ENCODE data around the gene VIT. TPM values are rescaled to one million over a fixed set of nuclear protein-coding genes. Genes with fewer than 3 reads are reported as not detected.

The VIT gene
- total RNA-seq, 5 donors from 2014 or later (not counting 1 experiment from before 2014, with no cell fraction given) = 0.14 TPM; not detected in 4

DNA sequence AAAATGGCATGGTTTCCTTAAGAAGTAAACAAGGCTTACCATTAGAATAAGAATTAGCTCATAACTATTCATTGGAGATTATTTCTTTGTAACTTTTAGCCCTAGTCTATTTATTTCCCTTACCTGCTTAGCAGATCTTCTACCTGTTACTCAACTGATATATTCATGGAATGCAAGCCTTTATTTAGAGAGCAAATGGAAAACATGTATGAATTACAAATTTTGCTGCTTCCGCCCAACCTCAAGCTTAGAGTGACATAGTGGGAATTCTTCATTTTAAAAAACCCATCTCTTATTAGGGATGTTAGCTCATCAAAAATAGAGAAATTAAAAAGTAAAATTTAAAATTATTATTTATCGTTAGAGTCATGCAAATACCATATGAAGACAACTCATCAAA lies 158.9 kb downstream of the VIT start:
- Mint-ChIP-seq H3K27me3 (no peaks in the 10 kb centered on the region), H3K4me3 (no peak overlapping the region), H3K36me3 (peaks cover 62% of the 10 kb centered on the region), H3K4me1 (peaks cover 0 to 11% (median 0%) of the 10 kb centered on the region in 3 donors), H3K9me3 (no peaks in the 10 kb centered on the region), H3K27ac (no peak overlapping the region)
- Histone ChIP-seq H3K36me3 (ENCODE audit: control insufficient read depth in 2 of 2, extremely low read depth in 1 of 2, insufficient read depth in 1 of 2, low read length in 1 of 2) (peaks cover 0 to 33% of the 10 kb centered on the region in 2 donors), H3K4me3 (ENCODE audit: control insufficient read depth in 1 of 2, extremely low read depth in 1 of 2, low read length in 1 of 2) (no peak overlapping the region), H3K27me3 (replicated peaks in 1 of 2; ENCODE audit: control insufficient read depth in 2 of 2, extremely low read depth in 1 of 2, insufficient read depth in 2 of 2, low read length in 1 of 2) (no peaks in the 10 kb centered on the region), H3K4me1 (ENCODE audit: control insufficient read depth in 1 of 2, extremely low read depth in 1 of 2, insufficient read depth in 2 of 2, low read length in 2 of 2) (no peaks in the 10 kb centered on the region), H3K27ac (ENCODE audit: low read length) (no peak overlapping the region), H3K9me3 (no peaks in the 10 kb centered on the region)
- no peak for ATAC-seq (replicated peaks in 1 of 4)
- ChIA-PET POLR2A (interaction anchor here in 1 of 2 donors (0.6 kb wide), 1 partner anchor 309 kb away, joined by 3 read pairs; no protein-coding TSS in a partner anchor), CTCF (interaction anchor here in 1 of 2 donors (1.5 kb wide), 1 partner anchor 17 kb away, joined by 3 read pairs; no protein-coding TSS in a partner anchor)
- no CpG with 5 or more reads among the region's 2 CpGs for WGBS (ENCODE audit: insufficient coverage)
- no peak for DNase-seq

DNA sequence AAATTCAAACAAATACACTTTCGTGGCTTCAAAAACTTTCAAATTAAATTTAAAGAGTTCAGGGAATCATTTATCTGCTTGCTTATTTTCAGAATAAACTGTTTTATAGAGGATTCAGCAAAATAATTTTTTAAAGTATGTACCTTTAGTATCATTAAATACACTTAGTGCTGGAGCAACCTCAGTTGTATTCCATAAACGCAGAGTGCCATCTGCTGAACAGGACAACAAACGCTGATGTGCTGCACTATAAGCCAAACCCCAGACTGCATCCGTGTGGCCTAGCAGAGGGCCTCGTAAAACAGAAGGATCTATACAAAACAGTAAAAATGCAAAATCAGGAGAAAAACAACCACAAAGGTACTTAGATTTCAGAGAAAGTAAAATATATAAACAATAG lies 161.2 kb downstream of the VIT start:
- no peak overlapping the region for H3K4me3 ChIP-seq (ENCODE audit: control insufficient read depth in 1 of 2, extremely low read depth in 1 of 2, low read length in 1 of 2)
- H3K4me3 Mint-ChIP-seq = no peak overlapping the region
- H3K4me1 Mint-ChIP-seq = peaks cover 0 to 11% (median 0%) of the 10 kb centered on the region in 3 donors
- no peaks in the 10 kb centered on the region for H3K27me3 ChIP-seq (replicated peaks in 1 of 2; ENCODE audit: control insufficient read depth in 2 of 2, extremely low read depth in 1 of 2, insufficient read depth in 2 of 2, low read length in 1 of 2)
- no peaks in the 10 kb centered on the region for H3K9me3 ChIP-seq
- H3K36me3 Mint-ChIP-seq = peaks cover 62% of the 10 kb centered on the region
- DNase-seq (no peak), ATAC-seq (replicated peaks in 1 of 4) (no peak)
- peaks cover 0 to 4% (median 0%) of the 10 kb centered on the region in 3 donors for H3K9me3 Mint-ChIP-seq
- no peaks in the 10 kb centered on the region for H3K4me1 ChIP-seq (ENCODE audit: control insufficient read depth in 1 of 2, extremely low read depth in 1 of 2, insufficient read depth in 2 of 2, low read length in 2 of 2)
- WGBS (ENCODE audit: insufficient coverage) = 100% methylated on average over 2 of the region's 5 CpGs
- ChIA-PET POLR2A (no interaction called here), CTCF (no interaction called here)
- no peak overlapping the region for H3K27ac Mint-ChIP-seq
- H3K27me3 Mint-ChIP-seq = no peaks in the 10 kb centered on the region
- no peak overlapping the region for H3K27ac ChIP-seq (ENCODE audit: low read length)
- H3K36me3 ChIP-seq (ENCODE audit: control insufficient read depth in 2 of 2, extremely low read depth in 1 of 2, insufficient read depth in 1 of 2, low read length in 1 of 2) = peaks cover 0 to 30% of the 10 kb centered on the region in 2 donors

- peak overlapping the region in 1 of 2 donors; percentile 17 for H3K27ac Mint-ChIP-seq
- no peaks in the 10 kb centered on the region for H3K27me3 Mint-ChIP-seq
- H3K36me3 ChIP-seq (ENCODE audit: control insufficient read depth in 2 of 2, extremely low read depth in 1 of 2, insufficient read depth in 1 of 2, low read length in 1 of 2) = peaks cover 0 to 28% of the 10 kb centered on the region in 2 donors
- H3K9me3 ChIP-seq = no peaks in the 10 kb centered on the region
- POLR2A ChIA-PET = interaction anchor here in 1 of 2 donors (0.6 kb wide), 1 partner anchor 10 kb away, joined by 4 read pairs; no protein-coding TSS in a partner anchor
- H3K4me3 ChIP-seq (ENCODE audit: control insufficient read depth in 1 of 2, extremely low read depth in 1 of 2, low read length in 1 of 2) = no peak overlapping the region
- peaks cover 0 to 11% (median 0%) of the 10 kb centered on the region in 3 donors for H3K4me1 Mint-ChIP-seq
- CTCF ChIA-PET = no interaction called here
- ATAC-seq (replicated peaks in 1 of 4) (no peak), DNase-seq (no peak)
- peaks cover 0 to 4% (median 0%) of the 10 kb centered on the region in 3 donors for H3K9me3 Mint-ChIP-seq
- no peaks in the 10 kb centered on the region for H3K4me1 ChIP-seq (ENCODE audit: control insufficient read depth in 1 of 2, extremely low read depth in 1 of 2, insufficient read depth in 2 of 2, low read length in 2 of 2)
- peaks cover 72% of the 10 kb centered on the region for H3K36me3 Mint-ChIP-seq
- H3K27ac ChIP-seq (ENCODE audit: low read length) = no peak overlapping the region
- no peaks in the 10 kb centered on the region for H3K27me3 ChIP-seq (replicated peaks in 1 of 2; ENCODE audit: control insufficient read depth in 2 of 2, extremely low read depth in 1 of 2, insufficient read depth in 2 of 2, low read length in 1 of 2)
- no peak overlapping the region for H3K4me3 Mint-ChIP-seq
These were observed 162.3 kb downstream of the VIT start for GRCh38 chr2:36858551-36859365.

- H3K4me3 ChIP-seq (ENCODE audit: control insufficient read depth in 1 of 2, extremely low read depth in 1 of 2, low read length in 1 of 2) = no peak overlapping the region
- Mint-ChIP-seq H3K9me3 (peaks cover 0 to 4% (median 0%) of the 10 kb centered on the region in 3 donors), H3K36me3 (peaks cover 71% of the 10 kb centered on the region), H3K27ac (peak overlapping the region in 1 of 2 donors; percentile 17), H3K4me3 (no peak overlapping the region), H3K4me1 (peaks cover 0 to 11% (median 0%) of the 10 kb centered on the region in 3 donors), H3K27me3 (no peaks in the 10 kb centered on the region)
- no peak overlapping the region for H3K27ac ChIP-seq (ENCODE audit: low read length)
- CTCF ChIA-PET = no interaction called here
- H3K36me3 ChIP-seq (ENCODE audit: control insufficient read depth in 2 of 2, extremely low read depth in 1 of 2, insufficient read depth in 1 of 2, low read length in 1 of 2) = peaks cover 0 to 29% of the 10 kb centered on the region in 2 donors
- H3K27me3 ChIP-seq (replicated peaks in 1 of 2; ENCODE audit: control insufficient read depth in 2 of 2, extremely low read depth in 1 of 2, insufficient read depth in 2 of 2, low read length in 1 of 2) = no peaks in the 10 kb centered on the region
- POLR2A ChIA-PET = interaction anchor here in 1 of 2 donors (0.6 kb wide), 1 partner anchor 11 kb away, joined by 4 read pairs; no protein-coding TSS in a partner anchor
- H3K4me1 ChIP-seq (ENCODE audit: control insufficient read depth in 1 of 2, extremely low read depth in 1 of 2, insufficient read depth in 2 of 2, low read length in 2 of 2) = no peaks in the 10 kb centered on the region
- no peak for ATAC-seq (replicated peaks in 1 of 4)
- WGBS (ENCODE audit: insufficient coverage) = no CpG with 5 or more reads among the region's 1 CpG
- no peak for DNase-seq
- H3K9me3 ChIP-seq = no peaks in the 10 kb centered on the region
These were observed 162.9 kb downstream of the VIT start for GRCh38 chr2:36859366-36859792.

GRCh38 chr2:36861896-36862295 lies 165.4 kb downstream of the VIT start:
- Histone ChIP-seq H3K36me3 (ENCODE audit: control insufficient read depth in 2 of 2, extremely low read depth in 1 of 2, insufficient read depth in 1 of 2, low read length in 1 of 2) (peaks cover 4 to 32% of the 10 kb centered on the region in 2 donors), H3K9me3 (no peaks in the 10 kb centered on the region), H3K27me3 (replicated peaks in 1 of 2; ENCODE audit: control insufficient read depth in 2 of 2, extremely low read depth in 1 of 2, insufficient read depth in 2 of 2, low read length in 1 of 2) (no peaks in the 10 kb centered on the region), H3K27ac (ENCODE audit: low read length) (no peak overlapping the region), H3K4me1 (ENCODE audit: control insufficient read depth in 1 of 2, extremely low read depth in 1 of 2, insufficient read depth in 2 of 2, low read length in 2 of 2) (no peaks in the 10 kb centered on the region), H3K4me3 (ENCODE audit: control insufficient read depth in 1 of 2, extremely low read depth in 1 of 2, low read length in 1 of 2) (no peak overlapping the region)
- POLR2A ChIA-PET = no interaction called here
- CTCF ChIA-PET = no interaction called here
- no CpG with 5 or more reads among the region's 2 CpGs for WGBS (ENCODE audit: insufficient coverage)
- no peak for DNase-seq
- Mint-ChIP-seq H3K36me3 (peaks cover 75% of the 10 kb centered on the region), H3K27ac (no peak overlapping the region), H3K27me3 (no peaks in the 10 kb centered on the region), H3K9me3 (peaks cover 0 to 4% (median 0%) of the 10 kb centered on the region in 3 donors), H3K4me1 (peaks cover 0 to 11% (median 0%) of the 10 kb centered on the region in 3 donors), H3K4me3 (no peak overlapping the region)
- no peak for ATAC-seq (replicated peaks in 1 of 4)
